Omental fat pad (tissue), 4 donors: ENCODE results near the gene DENND1A. TPM values are rescaled to one million over a fixed set of nuclear protein-coding genes. Genes with fewer than 3 reads are reported as not detected.

Experiments used
- ATAC-seq: fragments of 150-250 bp; one replicate; pipeline ENCODE4 v1.9.1; 2016; ENCODE audit warnings: mild to moderate bottlenecking, moderate library complexity; ENCODE audit not compliant: low FRiP score
- DNase-seq: peaks from one replicate; pipeline ENCODE4 v3.0.0-alpha.2; 2019; ENCODE audit warnings: low spot score
- CTCF ChIP-seq, 3 donors: fragments of 450-650 bp; IDR thresholded peaks; one replicate each; pipeline ENCODE4 v1.5.1; 2016 to 2017; ENCODE audit warnings: antibody characterized with exemption in 3 of 3, mild to moderate bottlenecking in 3 of 3, moderate library complexity in 2 of 3
- total RNA-seq, 4 donors: library from RNA; depleted of rRNA; stranded (reverse); fragments of >200 nt; gene quantifications; one replicate each; pipeline ENCODE4 v1.1.0, GENCODE V29; 2016

DENND1A gene
- total RNA-seq, 4 donors from 2014 or later: 15.2 to 22.8 (median 20.7) TPM

GRCh38 chr9:123555646-123556045 is 374.3 kb downstream of the DENND1A start:
- DNase-seq (no peak), ATAC-seq (no peak)
- TF ChIP-seq CTCF (IDR thresholded peaks at IDR 0.05): no peak

DNA sequence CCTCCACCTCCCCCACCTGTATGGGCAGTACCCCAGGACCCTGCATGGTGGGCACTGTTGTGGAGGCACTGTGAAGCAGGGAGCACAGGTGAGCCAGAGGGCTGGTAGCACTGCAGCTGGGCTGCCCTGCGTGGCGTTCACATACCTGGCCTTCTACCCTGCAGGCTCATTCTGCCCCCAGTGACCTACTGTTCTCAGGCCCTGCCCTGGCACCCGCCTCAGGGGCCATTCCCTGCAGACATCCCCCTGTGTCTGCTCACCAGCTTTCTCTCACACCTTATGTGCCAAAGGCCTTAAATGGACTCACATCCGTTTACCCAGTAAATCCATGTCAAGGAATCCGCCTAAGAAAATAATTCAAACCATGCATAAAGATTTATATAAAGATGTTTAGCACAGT is 377.4 kb downstream of the DENND1A start:
- DNase-seq (no peak), ATAC-seq (no peak)
- no peak for TF ChIP-seq CTCF (IDR thresholded peaks at IDR 0.05)

DNA sequence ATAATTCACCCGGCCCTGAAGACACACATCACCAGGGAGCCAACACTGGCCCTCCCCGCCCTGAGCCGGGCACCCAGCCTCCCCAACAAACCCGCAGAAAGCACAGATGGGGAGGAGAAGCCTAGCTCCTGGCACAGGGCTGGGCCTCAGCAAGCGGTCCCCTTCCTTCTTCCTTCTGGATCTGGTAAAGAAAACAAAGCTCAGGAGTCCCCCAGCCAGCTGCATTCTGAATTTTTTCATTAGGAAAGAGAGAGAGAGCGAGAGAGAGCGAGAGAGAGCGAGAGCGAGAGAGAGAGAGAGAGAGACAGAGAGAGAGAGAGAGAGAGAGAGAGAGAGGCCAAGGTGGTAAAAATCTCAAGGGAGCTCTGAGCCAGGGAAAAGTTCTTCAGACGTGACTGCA is 378.2 kb downstream of the DENND1A start:
- ATAC-seq (no peak), DNase-seq (no peak)
- no peak for TF ChIP-seq CTCF (IDR thresholded peaks at IDR 0.05)

DNA sequence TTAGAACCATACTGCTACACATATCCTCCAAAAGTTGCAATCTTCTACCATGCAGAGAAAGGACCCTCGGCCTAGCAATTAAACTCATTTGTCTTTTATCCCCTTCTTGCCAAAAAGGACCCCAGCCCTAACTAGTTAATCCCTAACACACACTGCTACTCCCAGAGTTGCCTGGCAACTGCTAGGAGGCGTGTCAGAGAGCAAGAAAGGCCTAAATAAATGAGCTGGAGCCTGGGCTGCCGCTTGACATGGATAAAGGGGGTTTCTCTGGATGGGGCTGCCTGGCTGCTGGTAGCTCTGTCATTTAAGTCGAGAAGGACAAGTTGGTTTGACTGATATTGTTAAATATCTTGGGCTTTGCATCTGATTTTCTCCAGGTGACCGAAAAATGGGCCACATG is 379.1 kb downstream of the DENND1A start:
- TF ChIP-seq CTCF (IDR thresholded peaks at IDR 0.05): no peak
- DNase-seq (no peak), ATAC-seq (no peak)

- TF ChIP-seq CTCF (IDR thresholded peaks at IDR 0.05): no peak
- DNase-seq: no peak
- no peak for ATAC-seq
Observed at GRCh38 chr9:123550012-123550411, 379.9 kb downstream of the DENND1A start.

DNA sequence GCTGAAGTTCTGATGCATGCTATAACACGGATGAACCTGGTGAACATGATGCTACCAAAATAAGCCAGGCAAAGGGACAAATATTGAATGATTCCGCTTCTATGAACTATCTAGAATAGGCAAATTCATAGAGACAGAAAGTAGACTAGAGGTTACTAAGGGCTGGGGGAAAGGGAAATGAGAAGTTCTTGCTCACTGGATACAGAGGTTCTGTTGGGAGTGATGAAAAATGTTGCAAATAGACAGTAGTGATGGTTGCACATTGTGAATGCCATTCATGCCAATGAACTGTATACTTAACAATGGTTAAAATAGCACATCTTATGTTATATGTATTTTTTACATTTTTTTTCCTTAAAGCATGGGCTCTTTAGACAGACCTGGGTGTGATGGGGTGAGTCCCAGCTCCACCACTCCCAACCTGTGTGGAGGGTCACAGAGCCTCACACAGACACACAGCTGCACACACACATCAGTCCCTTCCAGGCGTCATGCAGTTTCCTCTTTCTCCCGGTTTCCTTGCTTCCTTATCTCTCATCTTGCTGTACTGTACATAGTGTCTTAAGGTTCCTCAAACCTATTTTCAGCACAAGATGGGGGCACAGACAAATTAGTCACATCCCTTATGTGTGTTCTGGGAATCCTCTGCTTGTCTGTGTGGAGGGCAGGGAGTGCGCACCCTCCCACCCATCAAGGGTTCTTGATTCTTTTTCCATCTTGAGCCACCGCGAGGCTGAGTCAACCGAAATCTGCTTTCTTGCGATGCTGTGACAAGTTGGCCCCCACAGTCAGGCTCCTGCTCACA is 381.0 kb downstream of the DENND1A start:
- TF ChIP-seq CTCF (IDR thresholded peaks at IDR 0.05): no peak
- no peak for DNase-seq
- ATAC-seq: no peak
